Nephron (organoid): ENCODE measurements around the gene SLFN12L.

ENCODE experiments used
- H3K27ac Mint-ChIP-seq, 3 experiments: 2 replicates each; pipeline ENCODE4 v1.8.0; 2020; ENCODE audit warnings: mixed read lengths in 3 of 3, mild to moderate bottlenecking in 2 of 3, moderate library complexity in 1 of 3
- H3K27me3 Mint-ChIP-seq: 2 replicates; pipeline ENCODE4 v1.8.0; 2021; ENCODE audit warnings: low read depth, mild to moderate bottlenecking, moderate library complexity, mixed read lengths
- H3K36me3 Mint-ChIP-seq: 2 replicates; pipeline ENCODE4 v1.8.0; 2020; ENCODE audit warnings: low read depth, mixed read lengths
- H3K4me1 Mint-ChIP-seq: 2 replicates; pipeline ENCODE4 v1.8.0; 2020; ENCODE audit warnings: mixed read lengths
- H3K4me3 Mint-ChIP-seq, 3 experiments: 2 replicates each; pipeline ENCODE4 v1.8.0; 2020; ENCODE audit warnings: mild to moderate bottlenecking in 3 of 3, mixed read lengths in 3 of 3, moderate library complexity in 2 of 3
- H3K9me3 Mint-ChIP-seq: 2 replicates; pipeline ENCODE4 v1.8.0; 2020; ENCODE audit warnings: mixed read lengths
- CTCF ChIP-seq, 3 experiments: fragments of 200-600 bp; sonication (generic); IDR thresholded peaks; one replicate each; pipeline ENCODE4 v1.5.0; 2021; ENCODE audit warnings: antibody characterized with exemption in 3 of 3; ENCODE audit not compliant: unreplicated experiment in 3 of 3

Gene SLFN12L

GRCh38 chr17:35537601-35538141, at the start of gene SLFN12L:
TSS of gene SLFN12L (minus strand) at chr17:35537678. CDS start at chr17:35522364, 15,314 bp downstream.
- no peak within 1 kb of the TSS for H3K4me3 Mint-ChIP-seq
- no peaks in the 10 kb centered on the region for H3K36me3 Mint-ChIP-seq
- H3K4me1 Mint-ChIP-seq, result peaks cover 25% of the 10 kb centered on the region
- H3K27me3 Mint-ChIP-seq, result peaks cover 30% of the 10 kb centered on the region
- no peaks in the 10 kb centered on the region for H3K9me3 Mint-ChIP-seq
- no peak for TF ChIP-seq CTCF (IDR thresholded peaks at IDR 0.05; ENCODE audit: unreplicated experiment in 3 of 3)
- H3K27ac Mint-ChIP-seq, result peak within 1 kb of the TSS in 1 of 3 experiments; percentile 27

- H3K27me3 Mint-ChIP-seq, result peaks cover 4% of the 10 kb centered on the region
- no peak for TF ChIP-seq CTCF (IDR thresholded peaks at IDR 0.05; ENCODE audit: unreplicated experiment in 3 of 3)
- no peaks in the 10 kb centered on the region for H3K9me3 Mint-ChIP-seq
- no peaks in the 10 kb centered on the region for H3K36me3 Mint-ChIP-seq
- peaks cover 35% of the 10 kb centered on the region for H3K4me1 Mint-ChIP-seq
- H3K27ac Mint-ChIP-seq, result peak overlapping the region; percentile 87 to 97 (median 96)
- H3K4me3 Mint-ChIP-seq, result peak overlapping the region; percentile 92 to 96 (median 95)
These were observed 49.1 kb upstream of the SLFN12L start for GRCh38 chr17:35586569-35587073.

DNA sequence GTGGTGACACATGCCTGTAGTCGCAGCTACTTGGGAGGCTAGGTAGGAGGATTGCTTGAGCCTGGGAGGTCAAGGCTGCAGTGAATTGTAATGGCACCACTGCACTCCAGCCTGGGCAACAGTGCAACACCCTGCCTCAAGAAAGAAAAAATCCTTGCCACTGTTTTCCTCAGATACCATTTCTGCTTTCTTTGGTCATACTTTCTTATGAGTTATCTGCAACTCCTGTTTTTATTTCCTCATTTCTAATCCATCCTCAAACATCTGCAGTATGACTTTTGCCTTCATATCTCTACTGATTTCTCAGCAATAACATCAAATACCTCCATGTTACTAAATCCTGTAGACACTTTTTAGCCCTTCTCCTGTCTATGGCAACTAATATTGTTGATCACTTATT, 46.6 kb upstream of the SLFN12L start:
- Mint-ChIP-seq H3K4me3 (no peak overlapping the region), H3K27me3 (peaks cover 4% of the 10 kb centered on the region), H3K27ac (no peak overlapping the region), H3K36me3 (no peaks in the 10 kb centered on the region), H3K9me3 (no peaks in the 10 kb centered on the region), H3K4me1 (peaks cover 23% of the 10 kb centered on the region)
- TF ChIP-seq CTCF (IDR thresholded peaks at IDR 0.05; ENCODE audit: unreplicated experiment in 3 of 3), result no peak

GRCh38 chr17:35578929-35579432, 41.5 kb upstream of the SLFN12L start:
- peaks cover 9% of the 10 kb centered on the region for H3K36me3 Mint-ChIP-seq
- H3K27ac Mint-ChIP-seq, result peak overlapping the region; percentile 98 to 99 (median 99)
- peak overlapping the region; percentile 90 to 97 (median 95) for H3K4me3 Mint-ChIP-seq
- no peak for TF ChIP-seq CTCF (IDR thresholded peaks at IDR 0.05; ENCODE audit: unreplicated experiment in 3 of 3)
- no peaks in the 10 kb centered on the region for H3K9me3 Mint-ChIP-seq
- H3K4me1 Mint-ChIP-seq, result peaks cover 23% of the 10 kb centered on the region
- no peaks in the 10 kb centered on the region for H3K27me3 Mint-ChIP-seq

DNA sequence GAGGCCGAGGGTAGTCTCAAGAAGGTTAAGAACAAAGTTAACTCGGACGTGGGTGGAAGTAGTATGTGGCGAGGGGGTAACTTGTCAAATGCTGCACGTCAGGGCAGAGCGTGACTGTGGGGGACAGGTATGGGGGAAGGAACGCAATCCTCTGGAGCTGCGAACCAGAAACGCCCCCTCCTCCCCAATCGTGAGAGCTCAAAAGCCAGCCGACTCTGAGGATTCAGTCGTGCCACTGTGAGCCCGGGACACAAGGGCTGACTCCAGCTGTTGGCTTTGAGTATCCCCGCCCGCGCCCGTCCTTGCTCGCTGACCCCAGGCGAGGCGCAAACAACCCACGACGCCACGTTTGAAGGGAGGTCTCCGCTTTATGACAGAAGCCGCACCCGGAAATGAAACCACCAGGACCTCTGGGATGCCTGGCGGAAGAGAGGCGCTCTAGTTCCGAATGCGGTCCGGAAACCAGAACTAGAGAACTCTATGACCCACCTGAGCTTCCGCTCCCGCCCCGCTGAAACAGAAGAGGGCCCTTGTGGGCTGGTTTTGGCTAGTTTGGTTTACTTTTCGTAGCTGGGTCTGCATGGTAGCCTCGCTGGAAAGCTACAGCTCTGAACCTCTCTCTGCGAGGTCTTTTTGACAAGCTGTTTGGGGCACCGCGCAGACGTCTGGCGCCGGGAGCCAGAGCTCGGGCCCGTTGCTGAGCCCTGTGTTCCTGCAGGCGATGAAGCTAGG, 40.9 kb upstream of the SLFN12L start, which contains the start of gene PEX12:
TSS of gene PEX12 (minus strand) at position 375 of the 732 bp plus-strand sequence. CDS start 550 bp downstream, outside the sequence.
- H3K36me3 Mint-ChIP-seq, result peaks cover 9% of the 10 kb centered on the region
- H3K4me3 Mint-ChIP-seq, result peak within 1 kb of the TSS; percentile 90 to 97 (median 95)
- no peaks in the 10 kb centered on the region for H3K27me3 Mint-ChIP-seq
- H3K4me1 Mint-ChIP-seq, result peaks cover 23% of the 10 kb centered on the region
- no peak for TF ChIP-seq CTCF (IDR thresholded peaks at IDR 0.05; ENCODE audit: unreplicated experiment in 3 of 3)
- peak within 1 kb of the TSS; percentile 98 to 99 (median 99) for H3K27ac Mint-ChIP-seq
- no peaks in the 10 kb centered on the region for H3K9me3 Mint-ChIP-seq
